Stomach (tissue), 4 donors: ENCODE data around the gene EIF4B.

Source experiments
- EP300 ChIP-seq: sonication (generic); formaldehyde crosslinking; IDR thresholded peaks from one replicate; pipeline ENCODE4 v1.6.1; 2017; ENCODE audit warnings: antibody characterized with exemption
- POLR2A ChIP-seq, 4 donors: fragments of 450-650 bp; IDR thresholded peaks; one replicate each; pipeline ENCODE4 v1.6.1; 2016; ENCODE audit warnings: antibody characterized with exemption in 4 of 4, control low read depth in 2 of 4, mild to moderate bottlenecking in 1 of 4, moderate library complexity in 1 of 4
- POLR2AphosphoS5 ChIP-seq, 3 donors: sonication (generic); formaldehyde crosslinking; IDR thresholded peaks; one replicate each; pipeline ENCODE4 v1.6.1; 2016; ENCODE audit warnings: antibody characterized with exemption in 3 of 3
- TF ChIP-seq, protein P1 (sequence below), 7 experiments: fragments of 450-650 bp in 4 of 7; fragments of 200-600 bp in 3 of 7; sonication (generic) in 3 of 7; IDR thresholded peaks; one replicate each; pipeline ENCODE4 v1.5.1; 2016 to 2019; ENCODE audit warnings: antibody characterized with exemption in 7 of 7, control low read depth in 2 of 7, mild to moderate bottlenecking in 1 of 7

DNA sequence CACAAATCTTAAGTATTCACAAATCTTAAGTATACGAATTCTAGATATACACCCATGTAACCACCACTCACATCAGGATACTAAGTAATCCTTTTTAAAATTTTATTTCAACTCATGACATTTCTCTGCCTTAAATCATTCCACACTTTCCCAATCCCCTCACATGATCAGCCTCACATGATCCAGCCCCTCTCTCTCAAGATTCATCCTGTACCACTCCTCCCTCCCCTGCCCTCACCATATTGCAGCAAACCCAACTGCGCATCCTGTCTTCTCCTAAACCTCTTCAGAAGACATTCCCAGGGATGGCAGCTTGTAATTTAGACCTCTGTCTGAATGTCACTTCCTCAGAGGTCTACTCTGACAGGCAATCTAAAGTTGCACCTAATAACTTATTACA lies 1.7 kb upstream of the EIF4B start:
- TF ChIP-seq, protein P1, sequence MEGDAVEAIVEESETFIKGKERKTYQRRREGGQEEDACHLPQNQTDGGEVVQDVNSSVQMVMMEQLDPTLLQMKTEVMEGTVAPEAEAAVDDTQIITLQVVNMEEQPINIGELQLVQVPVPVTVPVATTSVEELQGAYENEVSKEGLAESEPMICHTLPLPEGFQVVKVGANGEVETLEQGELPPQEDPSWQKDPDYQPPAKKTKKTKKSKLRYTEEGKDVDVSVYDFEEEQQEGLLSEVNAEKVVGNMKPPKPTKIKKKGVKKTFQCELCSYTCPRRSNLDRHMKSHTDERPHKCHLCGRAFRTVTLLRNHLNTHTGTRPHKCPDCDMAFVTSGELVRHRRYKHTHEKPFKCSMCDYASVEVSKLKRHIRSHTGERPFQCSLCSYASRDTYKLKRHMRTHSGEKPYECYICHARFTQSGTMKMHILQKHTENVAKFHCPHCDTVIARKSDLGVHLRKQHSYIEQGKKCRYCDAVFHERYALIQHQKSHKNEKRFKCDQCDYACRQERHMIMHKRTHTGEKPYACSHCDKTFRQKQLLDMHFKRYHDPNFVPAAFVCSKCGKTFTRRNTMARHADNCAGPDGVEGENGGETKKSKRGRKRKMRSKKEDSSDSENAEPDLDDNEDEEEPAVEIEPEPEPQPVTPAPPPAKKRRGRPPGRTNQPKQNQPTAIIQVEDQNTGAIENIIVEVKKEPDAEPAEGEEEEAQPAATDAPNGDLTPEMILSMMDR (IDR thresholded peaks at IDR 0.05) = no peak
- TF ChIP-seq POLR2AphosphoS5 (IDR thresholded peaks at IDR 0.05) = no peak
- no peak for TF ChIP-seq POLR2A (IDR thresholded peaks at IDR 0.05)
- TF ChIP-seq EP300 = no peak
